GM12892 (cell line): ENCODE measurements around the gene ATP1A1.
A peak's percentile ranks its signal among the peaks of the same experiment; 100 is the strongest.

Experiments used
- POLR2A ChIP-seq: IDR thresholded peaks from 2 replicates; pipeline ENCODE4 v1.6.1; 2011; ENCODE audit warnings: low read depth, low read length, control low read depth
- POLR2AphosphoS5 ChIP-seq: IDR thresholded peaks from 2 replicates; pipeline ENCODE4 v1.6.1; 2011; ENCODE audit warnings: low read depth, low read length, control low read depth
- TAF1 ChIP-seq: IDR thresholded peaks from 2 replicates; pipeline ENCODE4 v1.6.1; 2011; ENCODE audit warnings: low read depth, mild to moderate bottlenecking, control low read depth, low read length, borderline replicate concordance

DNA sequence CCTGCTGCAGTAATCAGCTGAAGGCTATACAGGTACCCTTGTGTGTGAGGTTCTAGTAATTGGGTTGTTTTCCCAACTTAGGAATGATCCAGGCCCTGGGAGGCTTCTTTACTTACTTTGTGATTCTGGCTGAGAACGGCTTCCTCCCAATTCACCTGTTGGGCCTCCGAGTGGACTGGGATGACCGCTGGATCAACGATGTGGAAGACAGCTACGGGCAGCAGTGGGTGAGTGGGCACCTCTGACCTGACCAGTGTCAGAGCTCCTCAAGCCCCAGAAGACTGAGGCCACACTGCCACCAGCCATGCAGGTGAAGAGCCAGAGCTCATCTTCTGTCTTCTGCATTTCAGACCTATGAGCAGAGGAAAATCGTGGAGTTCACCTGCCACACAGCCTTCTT is 27.7 kb downstream of the ATP1A1 start:
- TF ChIP-seq TAF1 (no peak), POLR2A (peak; percentile 34; the same call in 1 of the 2 replicates), POLR2AphosphoS5 (no peak)
